C4-2B (cell line): ENCODE data around the gene SLC26A2.

Experiments used
- H3K27ac ChIP-seq: fragments of 450-650 bp; 2 replicates; pipeline ENCODE4 v1.5.1; 2017
- CTCF ChIP-seq: fragments of 450-650 bp; conservative IDR thresholded peaks from 2 replicates; pipeline ENCODE4 v1.5.1; 2017; ENCODE audit warnings: mild to moderate bottlenecking
- ZFX ChIP-seq: fragments of 450-650 bp; IDR thresholded peaks from 2 replicates; pipeline ENCODE4 v1.6.1; 2017

SLC26A2 gene

DNA sequence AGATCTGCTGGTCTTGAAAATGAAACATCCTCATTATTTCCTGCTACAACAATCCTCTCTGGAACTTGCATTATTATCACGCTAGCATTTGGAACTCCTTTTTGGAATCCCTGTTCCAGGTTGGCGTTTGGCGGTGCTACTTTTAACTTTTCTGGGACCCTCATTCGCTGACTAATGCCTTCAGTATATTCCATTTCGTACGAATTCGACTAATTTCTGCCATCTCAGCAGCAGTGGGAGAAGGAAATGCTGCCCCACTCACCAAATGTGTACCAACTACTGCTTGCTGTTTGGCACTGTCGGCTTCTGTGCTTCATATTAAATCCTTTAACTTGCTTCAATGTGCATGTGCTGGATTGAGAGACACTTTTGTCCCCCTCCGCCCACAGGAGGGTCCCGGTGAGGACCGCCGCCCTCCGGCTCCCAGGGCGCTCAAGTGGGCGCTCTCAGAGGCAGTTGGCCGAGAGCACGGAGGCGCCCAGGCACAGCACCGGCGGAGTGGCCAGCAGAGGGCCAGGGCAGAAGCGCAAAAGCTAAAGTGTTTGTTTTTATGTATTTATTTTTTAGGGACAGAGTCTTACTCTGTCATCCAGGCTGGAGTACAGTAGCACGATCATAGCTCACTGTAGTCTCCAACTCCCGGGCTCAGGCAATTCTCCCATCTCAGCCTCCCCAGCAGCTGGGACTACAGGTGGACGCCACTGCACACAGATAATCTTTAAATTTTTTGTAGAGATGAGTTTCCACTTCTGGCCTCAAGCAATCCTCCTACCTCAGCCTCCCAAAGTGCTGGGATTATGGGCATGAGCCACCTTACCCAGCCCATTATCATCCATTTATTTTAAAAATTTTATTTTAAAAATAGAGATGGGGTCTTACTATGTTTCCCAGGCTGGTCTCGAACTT, 27.9 kb upstream of the SLC26A2 start:
- H3K27ac ChIP-seq, result no peak overlapping the region
- TF ChIP-seq ZFX (no peak), CTCF (peak; percentile 95)

- TF ChIP-seq ZFX (no peak), CTCF (no peak)
- H3K27ac ChIP-seq, result peak overlapping the region; percentile 33; the same call in 1 of the 2 replicates
Observed at GRCh38 chr5:149935431-149935901, 25.1 kb upstream of the SLC26A2 start.

DNA sequence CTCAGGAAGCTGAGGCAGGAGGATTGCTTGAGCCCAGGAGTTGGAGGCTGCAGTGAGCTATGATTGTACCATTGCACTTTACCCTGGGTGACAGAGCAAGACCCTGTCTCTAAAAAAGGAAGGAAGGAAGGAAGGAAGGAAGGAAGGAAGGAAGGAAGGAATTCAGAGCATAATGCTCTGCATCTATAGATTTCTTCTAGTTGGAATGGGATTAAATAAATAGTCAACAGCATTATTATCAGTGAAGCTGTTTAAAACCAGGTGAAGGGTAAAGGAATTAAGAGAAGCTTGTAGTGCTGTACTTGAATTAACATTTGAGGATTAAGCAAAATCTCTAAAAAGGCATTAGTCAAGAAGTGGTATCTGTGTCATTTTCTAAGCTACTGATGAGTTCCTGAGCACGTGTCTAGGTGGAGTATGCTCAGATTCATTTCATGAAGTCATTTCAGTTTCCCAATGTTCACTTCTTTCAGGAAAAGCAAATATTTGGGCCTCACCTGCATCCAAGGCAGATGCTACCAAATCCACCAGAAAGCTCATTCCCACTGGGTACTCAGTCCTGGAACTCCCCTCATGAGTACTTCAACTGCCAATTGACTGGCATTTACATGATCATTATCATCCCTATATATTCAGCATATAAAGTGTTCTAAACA, 24.4 kb upstream of the SLC26A2 start:
- no peak for TF ChIP-seq CTCF
- no peak for TF ChIP-seq ZFX
- H3K27ac ChIP-seq, result peak overlapping the region; percentile 33; the same call in 1 of the 2 replicates

DNA sequence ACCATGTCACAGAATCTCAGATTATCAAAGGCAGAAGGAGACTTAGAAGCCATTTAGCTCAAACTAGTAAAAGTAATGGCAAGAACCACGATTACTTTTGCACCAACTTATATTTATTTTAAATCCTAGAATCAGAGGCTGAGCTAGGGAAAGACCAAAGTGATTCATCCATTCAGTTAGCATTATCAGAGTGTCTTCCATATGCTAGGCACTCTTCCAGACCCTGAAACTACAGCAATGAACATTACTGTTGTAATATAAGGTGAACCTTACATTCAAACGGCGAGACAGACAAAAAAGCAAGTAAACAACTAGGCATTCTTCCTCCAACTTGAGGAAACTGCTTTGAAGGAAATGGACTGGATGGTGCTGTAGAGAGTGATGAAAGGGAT, 23.9 kb upstream of the SLC26A2 start:
- TF ChIP-seq CTCF, result no peak
- peak overlapping the region; percentile 59; the same call in 1 of the 2 replicates for H3K27ac ChIP-seq

GRCh38 chr5:149937610-149938009, 22.9 kb upstream of the SLC26A2 start:
- peak overlapping the region; percentile 59 for H3K27ac ChIP-seq
- TF ChIP-seq ZFX, result no peak
- TF ChIP-seq CTCF, result no peak

DNA sequence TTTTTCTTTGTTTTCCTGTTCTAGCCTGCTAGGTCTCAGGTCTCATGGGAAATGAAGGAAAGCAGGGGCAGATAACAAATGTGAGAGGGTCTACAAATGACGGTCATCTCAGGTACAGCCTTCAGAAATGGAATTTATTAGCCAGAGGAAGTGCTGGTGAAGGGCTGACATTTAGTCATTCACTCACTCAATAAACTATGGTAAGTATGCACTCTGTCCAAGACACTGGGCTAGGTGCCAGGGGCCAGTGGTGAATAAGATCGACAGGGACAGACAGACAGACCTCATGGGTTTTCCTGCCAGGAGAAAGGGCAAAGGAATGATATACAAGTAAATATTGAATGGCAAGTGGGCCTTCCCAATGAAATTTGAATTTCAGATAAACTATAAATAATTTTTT, 22.3 kb upstream of the SLC26A2 start:
- H3K27ac ChIP-seq, result peak overlapping the region; percentile 59; the same call in 1 of the 2 replicates
- TF ChIP-seq CTCF, result no peak

DNA sequence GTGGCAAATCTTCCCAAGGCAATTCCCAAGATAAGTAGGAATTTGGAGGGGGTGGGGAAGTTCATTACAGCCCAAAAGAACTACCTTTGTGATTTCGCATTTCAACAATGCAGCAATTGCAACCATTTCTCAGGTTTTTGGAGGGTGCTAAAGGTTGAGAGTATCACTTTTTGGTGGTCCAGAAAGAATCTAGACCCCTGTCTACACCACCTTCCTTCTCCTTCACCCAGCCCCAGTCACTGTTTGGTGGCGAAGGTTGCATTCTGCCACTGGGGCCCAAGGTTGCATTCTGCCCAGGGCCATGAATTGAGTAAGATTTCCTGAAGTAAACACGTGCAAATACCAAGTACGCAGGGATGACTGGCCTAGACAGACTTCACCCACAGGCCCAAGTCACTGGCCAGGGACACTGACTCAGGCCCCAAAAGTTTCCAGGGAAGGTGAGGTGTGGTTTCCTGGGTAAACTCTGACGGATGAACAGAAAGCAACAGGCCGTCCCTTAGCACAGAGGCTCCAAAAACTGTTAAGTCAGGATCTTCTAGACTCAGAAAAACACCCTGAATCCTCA, 21.7 kb upstream of the SLC26A2 start:
- H3K27ac ChIP-seq, result peak overlapping the region; percentile 59
- TF ChIP-seq CTCF (no peak), ZFX (no peak)
